GM18508 (cell line): ENCODE data around the gene SEC23IP.
"Not testable (repeated sequence)": the region's sequence is repeated elsewhere in the genome, so short reads cannot be mapped to it uniquely, and the experiment has no call there.

Source experiments
- ATAC-seq: cut with Tn5 transposase; IDR thresholded peaks from one replicate; pipeline ENCODE4 v1.9.1; 2021; ENCODE audit warnings: moderate number of reproducible peaks; ENCODE audit not compliant: insufficient read depth, unreplicated experiment

SEC23IP gene

GRCh38 chr10:119878524-119878923 lies 14.0 kb upstream of the SEC23IP start:
- no peak for ATAC-seq

GRCh38 chr10:119883901-119884611 lies 8.5 kb upstream of the SEC23IP start:
- not testable (repeated sequence) for ATAC-seq

GRCh38 chr10:119886070-119886469 lies 6.5 kb upstream of the SEC23IP start:
- ATAC-seq: not testable (repeated sequence)

GRCh38 chr10:119888715-119889114 lies 3.8 kb upstream of the SEC23IP start:
- ATAC-seq: not testable (repeated sequence)

- ATAC-seq: not testable (repeated sequence)
Observed at GRCh38 chr10:119889201-119889600, 3.3 kb upstream of the SEC23IP start.

- not testable (repeated sequence) for ATAC-seq
Observed at GRCh38 chr10:119890307-119890706, 2.2 kb upstream of the SEC23IP start.

- ATAC-seq: not testable (repeated sequence)
Observed at GRCh38 chr10:119891849-119892187, 712 bp upstream of the SEC23IP start.

GRCh38 chr10:119893074-119893473 lies 544 bp downstream of the SEC23IP start:
- no peak for ATAC-seq

GRCh38 chr10:119893845-119894427 lies 1.4 kb downstream of the SEC23IP start:
- no peak for ATAC-seq

- no peak for ATAC-seq
Observed at GRCh38 chr10:119896061-119896655, 3.6 kb downstream of the SEC23IP start.

GRCh38 chr10:119896937-119897770 lies 4.6 kb downstream of the SEC23IP start:
- no peak for ATAC-seq

- no peak for ATAC-seq
Observed at GRCh38 chr10:119898577-119898976, 6.0 kb downstream of the SEC23IP start.

- no peak for ATAC-seq
Observed at GRCh38 chr10:119903946-119904666, 11.6 kb downstream of the SEC23IP start.

- ATAC-seq: not testable (repeated sequence)
Observed at GRCh38 chr10:119907695-119908094, 15.2 kb downstream of the SEC23IP start.

- no peak for ATAC-seq
Observed at GRCh38 chr10:119908166-119908565, 15.6 kb downstream of the SEC23IP start.

GRCh38 chr10:119910689-119911088 lies 18.2 kb downstream of the SEC23IP start:
- no peak for ATAC-seq

GRCh38 chr10:119917777-119918176 lies 25.2 kb downstream of the SEC23IP start:
- no peak for ATAC-seq

- no peak for ATAC-seq
Observed at GRCh38 chr10:119919271-119919670, 26.7 kb downstream of the SEC23IP start.

- ATAC-seq: no peak
Observed at GRCh38 chr10:119919826-119920225, 27.3 kb downstream of the SEC23IP start.

GRCh38 chr10:119928411-119928810 lies 35.9 kb downstream of the SEC23IP start:
- ATAC-seq: no peak
